Right ventricle myocardium superior (tissue), 1 donor: Measurements from ENCODE around the gene SLC13A1. TPM values are rescaled to one million over a fixed set of nuclear protein-coding genes. Genes with fewer than 3 reads are reported as not detected.
"Not testable (repeated sequence)": the region's sequence is repeated elsewhere in the genome, so short reads cannot be mapped to it uniquely, and the experiment has no call there.

ENCODE experiments used
- ATAC-seq: fragments of 200-7000 bp; cut with Tn5 transposase; one replicate; pipeline ENCODE4 v1.9.1; 2020; ENCODE audit warnings: mild to moderate bottlenecking; ENCODE audit not compliant: poor library complexity
- DNase-seq: peaks from one replicate; pipeline ENCODE4 v3.0.0-alpha.2; 2020
- intact Hi-C: fragments of 100-400 bp; cut with DNase I; formaldehyde crosslinking; loops from one replicate; pipeline ENCODE4 v1.11.2; 2022
- total RNA-seq: library from RNA; stranded (reverse); fragmentation: NEBNext Ultra II Directional; extraction: Animal tissue kit (Norgen Biotek cat#: 25700); gene quantifications from one replicate; pipeline ENCODE4 v1.2.1, GENCODE V29; 2021
- donor health status: DM: no; HTN: yes; CAD: no; lungs with severe emphysema.

Gene SLC13A1
- total RNA-seq, 1 donor from 2014 or later, result not detected

- intact Hi-C loops, result no loop called here
Measured at GRCh38 chr7:123140561-123140960, 59.2 kb downstream of the SLC13A1 start.

GRCh38 chr7:123135960-123136359, 63.8 kb downstream of the SLC13A1 start:
- ATAC-seq (no peak), DNase-seq (no peak)
- intact Hi-C loops, result no loop called here

More at GRCh38 chr7:123140561-123140960, 59.2 kb downstream of the SLC13A1 start:
- ATAC-seq (no peak), DNase-seq (no peak)

- DNase-seq, result no peak
Measured at GRCh38 chr7:123133924-123134323, 65.8 kb downstream of the SLC13A1 start.

GRCh38 chr7:123131961-123132360, 67.8 kb downstream of the SLC13A1 start:
- intact Hi-C loops, result no loop called here
- DNase-seq, result no peak
- no peak for ATAC-seq

More at GRCh38 chr7:123133924-123134323, 65.8 kb downstream of the SLC13A1 start:
- intact Hi-C loops, result no loop called here
- no peak for ATAC-seq

GRCh38 chr7:123131556-123131955, 68.2 kb downstream of the SLC13A1 start:
- intact Hi-C loops, result no loop called here
- no peak for DNase-seq
- ATAC-seq, result no peak

- intact Hi-C loops, result no loop called here
- DNase-seq (no peak), ATAC-seq (no peak)
Measured at GRCh38 chr7:123131140-123131539, 68.6 kb downstream of the SLC13A1 start.

- intact Hi-C loops, result no loop called here
Measured at GRCh38 chr7:123126691-123127090, 73.1 kb downstream of the SLC13A1 start.

GRCh38 chr7:123126171-123126570, 73.6 kb downstream of the SLC13A1 start:
- intact Hi-C loops, result no loop called here
- no peak for ATAC-seq
- DNase-seq, result no peak

More at GRCh38 chr7:123126691-123127090, 73.1 kb downstream of the SLC13A1 start:
- no peak for ATAC-seq
- no peak for DNase-seq

GRCh38 chr7:123125231-123125630, 74.5 kb downstream of the SLC13A1 start:
- no peak for DNase-seq
- no peak for ATAC-seq
- intact Hi-C loops, result no loop called here

- intact Hi-C loops, result no loop called here
- DNase-seq (no peak), ATAC-seq (no peak)
Measured at GRCh38 chr7:123122916-123123315, 76.9 kb downstream of the SLC13A1 start.

- ATAC-seq (no peak), DNase-seq (no peak)
- intact Hi-C loops, result no loop called here
Measured at GRCh38 chr7:123120286-123120685, 79.5 kb downstream of the SLC13A1 start.

- intact Hi-C loops, result no loop called here
- DNase-seq (no peak), ATAC-seq (no peak)
Measured at GRCh38 chr7:123115331-123115730, 84.4 kb downstream of the SLC13A1 start.

GRCh38 chr7:123114288-123114687, 85.5 kb downstream of the SLC13A1 start:
- DNase-seq, result no peak
- no peak for ATAC-seq
- intact Hi-C loops, result no loop called here

- intact Hi-C loops, result no loop called here
- ATAC-seq, result no peak
Measured at GRCh38 chr7:123112833-123113232, 86.9 kb downstream of the SLC13A1 start.

GRCh38 chr7:123099712-123100111, 100.1 kb downstream of the SLC13A1 start:
- ATAC-seq, result no peak
- DNase-seq, result no peak
- intact Hi-C loops, result no loop called here

More at GRCh38 chr7:123112833-123113232, 86.9 kb downstream of the SLC13A1 start:
- DNase-seq, result no peak

GRCh38 chr7:123096976-123097375, 102.8 kb downstream of the SLC13A1 start:
- intact Hi-C loops, result no loop called here
- no peak for DNase-seq

GRCh38 chr7:123096434-123096833, 103.3 kb downstream of the SLC13A1 start:
- intact Hi-C loops, result no loop called here
- DNase-seq (no peak), ATAC-seq (no peak)

More at GRCh38 chr7:123096976-123097375, 102.8 kb downstream of the SLC13A1 start:
- ATAC-seq, result no peak

- intact Hi-C loops, result no loop called here
- ATAC-seq, result no peak
- no peak for DNase-seq
Measured at GRCh38 chr7:123090456-123090855, 109.3 kb downstream of the SLC13A1 start.

GRCh38 chr7:123086910-123087309, 112.9 kb downstream of the SLC13A1 start:
- ATAC-seq, intact Hi-C loops, DNase-seq: not testable (repeated sequence)

- intact Hi-C loops, ATAC-seq, DNase-seq: not testable (repeated sequence)
Measured at GRCh38 chr7:123084861-123085260, 114.9 kb downstream of the SLC13A1 start.

GRCh38 chr7:123079021-123079420, 120.7 kb downstream of the SLC13A1 start:
- DNase-seq (no peak), ATAC-seq (no peak)
- intact Hi-C loops, result no loop called here
